K562 (cell line): Measurements from ENCODE around the gene SLC45A3. TPM values are rescaled to one million over a fixed set of nuclear protein-coding genes. Genes with fewer than 3 reads are reported as not detected.

Source experiments
- ATAC-seq: fragments of 200-7000 bp; cut with Tn5 transposase; 3 replicates; pipeline ENCODE4 v1.9.1; 2020; ENCODE audit warnings: moderate library complexity
- BruUV-seq: library from RNA; stranded (reverse); fragments of 400-500 nt; replicated peaks from 2 replicates; lab custom pipeline; 2021; lab: Mats Ljungman, UMichigan
- CTCF ChIA-PET: fragments of 300-600 bp; formaldehyde crosslinking; extraction: SDS; loops from one replicate; lab custom pipeline; 2021; ENCODE audit warnings: low intra/inter-chr PET ratio; lab: Yijun Ruan, JAX
- POLR2A ChIA-PET: fragments of 300-600, 350-650 bp; sonication (Branson Sonifier 250); formaldehyde crosslinking; extraction: SDS; loops from one replicate; lab custom pipeline; 2021; ENCODE audit warnings: antibody characterized with exemption, inconsistent platforms; lab: Yijun Ruan, JAX
- DNase-seq, 4 experiments: peaks; one replicate each; pipeline versions ENCODE4 v3.0.0 to v3.0.0-alpha.2; 2011 to 2018; ENCODE audit warnings: low spot score in 3 of 4, mixed read lengths in 3 of 4; ENCODE audit errors: extremely low read depth in 1 of 4
- FAIRE-seq: peaks from 2 replicates; lab custom pipeline; 2011; peaks lifted over from hg19 to GRCh38; lab: Jason Lieb, UNC
- H2AFZ ChIP-seq: 2 replicates; pipeline ENCODE4 v1.6.0; 2011; ENCODE audit warnings: low read depth, low read length, control low read depth, inconsistent platforms
- H3K27ac ChIP-seq: fragments of 200-600 bp; 3 replicates; pipeline ENCODE4 v1.8.0; 2011; ENCODE audit warnings: low read depth, mild to moderate bottlenecking, control low read depth, inconsistent platforms, low read length, moderate library complexity, mixed read lengths; ENCODE audit errors: extremely low read depth
- H3K27me3 ChIP-seq, 2 experiments: fragments of 300-600 bp in 1 of 2; 2 replicates in 1 of 2; 3 replicates in 1 of 2; pipeline versions ENCODE4 v1.6.0 to v1.8.0; 2011; ENCODE audit warnings: inconsistent platforms in 2 of 2, low read length in 2 of 2, mild to moderate bottlenecking in 1 of 2, mixed read lengths in 1 of 2, moderate library complexity in 1 of 2; ENCODE audit not compliant: control insufficient read depth in 2 of 2, insufficient read depth in 2 of 2
- H3K36me3 ChIP-seq: fragments of 300-600 bp; 3 replicates; pipeline ENCODE4 v1.8.0; 2011; ENCODE audit warnings: mild to moderate bottlenecking, low read length, inconsistent platforms; ENCODE audit not compliant: control insufficient read depth, insufficient read depth
- H3K4me1 ChIP-seq, 2 experiments: fragments of 200-600 bp in 1 of 2; replicated peaks in 1 of 2; 2 replicates in 1 of 2; 3 replicates in 1 of 2; pipeline versions ENCODE4 v1.5.1 to v1.8.0; 2011; ENCODE audit warnings: inconsistent platforms in 2 of 2, low read length in 2 of 2, mild to moderate bottlenecking in 1 of 2, mixed read lengths in 1 of 2, moderate library complexity in 1 of 2; ENCODE audit not compliant: control insufficient read depth in 2 of 2, insufficient read depth in 2 of 2
- H3K4me2 ChIP-seq: 2 replicates; pipeline ENCODE4 v1.6.1; 2011; ENCODE audit warnings: low read length, control low read depth, inconsistent platforms, mixed read lengths; ENCODE audit not compliant: insufficient read depth
- H3K4me3 ChIP-seq: fragments of 200-600 bp; sonication (generic), shearing (Covaris generic); 2 replicates; pipeline ENCODE4 v1.5.1; 2016; ENCODE audit warnings: control low read depth, inconsistent platforms
- H3K79me2 ChIP-seq: fragments of 200-600 bp; 3 replicates; pipeline ENCODE4 v1.8.0; 2011; ENCODE audit warnings: low read length, inconsistent platforms; ENCODE audit not compliant: control insufficient read depth, insufficient read depth
- H3K9ac ChIP-seq, 2 experiments: 2 replicates each; pipeline versions ENCODE4 v1.6.0 to v1.6.1; 2011; ENCODE audit warnings: low read depth in 2 of 2, low read length in 2 of 2, control low read depth in 1 of 2, inconsistent platforms in 1 of 2, mild to moderate bottlenecking in 1 of 2, mixed read lengths in 1 of 2; ENCODE audit not compliant: insufficient read depth in 1 of 2
- H3K9me1 ChIP-seq: one replicate; pipeline ENCODE4 v1.6.0; 2011; ENCODE audit warnings: inconsistent platforms, mild to moderate bottlenecking, low read length, moderate library complexity; ENCODE audit not compliant: control insufficient read depth, insufficient read depth
- H3K9me3 ChIP-seq: replicated peaks from 2 replicates; pipeline ENCODE4 v1.5.1; 2011; ENCODE audit warnings: low read depth, low read length, inconsistent platforms; ENCODE audit not compliant: control insufficient read depth, insufficient read depth
- H4K20me1 ChIP-seq: replicated peaks from 2 replicates; pipeline ENCODE4 v1.6.1; 2011; ENCODE audit warnings: low read length, inconsistent platforms, mixed read lengths; ENCODE audit not compliant: control insufficient read depth, insufficient read depth
- BDP1 ChIP-seq: IDR thresholded peaks from 3 replicates; pipeline ENCODE4 v1.6.1; 2011; ENCODE audit not compliant: insufficient read length, insufficient read depth
- PCBP2 ChIP-seq: fragments of 200-400 bp; formaldehyde crosslinking; IDR thresholded peaks from 2 replicates; pipeline ENCODE4 v1.6.1; 2018; ENCODE audit warnings: low read length, low read depth, mild to moderate bottlenecking, moderate library complexity; ENCODE audit not compliant: poor library complexity, severe bottlenecking
- SIX5 ChIP-seq, 2 experiments: IDR thresholded peaks; 2 replicates each; pipeline ENCODE4 v1.6.1; 2011; ENCODE audit warnings: low read length in 2 of 2, borderline replicate concordance in 1 of 2, low read depth in 1 of 2, mild to moderate bottlenecking in 1 of 2, moderate library complexity in 1 of 2; ENCODE audit not compliant: insufficient read depth in 1 of 2
- THRA ChIP-seq: fragments of 450-650 bp; IDR thresholded peaks from 2 replicates; pipeline ENCODE4 v1.6.1; 2017; ENCODE audit warnings: mild to moderate bottlenecking, moderate library complexity
- U2AF2 ChIP-seq: fragments of 200-400 bp; formaldehyde crosslinking; optimal IDR thresholded peaks from 2 replicates; pipeline ENCODE3; 2017; ENCODE audit warnings: low read depth, mild to moderate bottlenecking, low read length
- ZNF134 ChIP-seq: fragments of 250-450 bp; sonication (Bioruptor Pico); conservative IDR thresholded peaks from 2 replicates; pipeline ENCODE4 v1.4.0; 2020
- whole genome bisulfite sequencing: fragments of 100-300 bp; shearing (Covaris generic); methylation state at CpG from one replicate; pipeline ENCODE4 v1.1.6; 2016; ENCODE audit warnings: low coverage, mixed read lengths; ENCODE audit not compliant: insufficient coverage; ENCODE audit errors: missing lambda C conversion rate; 5-methylcytosine and 5-hydroxymethylcytosine counted together
- in situ Hi-C: fragments of 300-500 bp; cut with MboI; formaldehyde crosslinking; loops from 4 replicates; pipeline ENCODE4 v1.15.0; 2018; ENCODE audit warnings: inconsistent platforms, mixed read lengths
- intact Hi-C: fragments of 100-400 bp; cut with micrococcal nuclease; formaldehyde crosslinking; loops from 2 replicates; pipeline ENCODE4 v1.14.2; 2022
- polyA plus RNA-seq, 8 experiments: library from polyadenylated mRNA; depleted of rRNA in 4 of 8; stranded (reverse) in 5 of 8; unstranded in 3 of 8; fragments of >200 nt; fragmentation: Nextera tagmentation in 2 of 8; fragmentation: Illumina TruSeq in 1 of 8; extraction: Ambion mirVana in 2 of 8; extraction: Trizol in 1 of 8; gene quantifications; 2 replicates each; pipeline versions ENCODE4 v1.2.1 to v1.2.3, GENCODE V29; 2011 to 2014; ENCODE audit warnings: inconsistent platforms in 1 of 8, missing spikeins in 1 of 8
- total RNA-seq, 7 experiments: library from RNA; depleted of rRNA in 6 of 7; stranded (reverse); fragments of >200 nt in 6 of 7; fragmentation: Illumina TruSeq in 2 of 7; extraction: Trizol in 2 of 7; gene quantifications; 2 replicates each; pipeline versions ENCODE4 v1.2.1 to v1.2.3, GENCODE V29; 2011 to 2021; ENCODE audit warnings: low replicate concordance in 1 of 7

The SLC45A3 gene
- total and polyA plus RNA-seq, 9 of the 15 experiments (the other 6 are each of a cell fraction or from before 2014, with no cell fraction given), result 0.06 to 3.3 (median 1.3) TPM

- Histone ChIP-seq H3K4me2 (no peak overlapping the region), H3K27me3 (no peaks in the 10 kb centered on the region), H3K4me1 (no peaks in the 10 kb centered on the region), H3K79me2 (no peaks in the 10 kb centered on the region; the same call in 2 of the 3 replicates), H3K9me1 (no peaks in the 10 kb centered on the region), H3K4me3 (no peak overlapping the region), H3K36me3 (peaks cover 90% of the 10 kb centered on the region)
- POLR2A ChIA-PET, result no interaction called here
- BruUV-seq, result no TSS peak
- no peak for ATAC-seq
- FAIRE-seq, result no peak
- 69% methylated on average over 1 of the region's 1 CpG for WGBS
- intact Hi-C loops (no loop called here), in situ Hi-C loops (no loop called here)
- no peak for TF ChIP-seq SIX5 (IDR thresholded peaks at IDR 0.05; ENCODE audit: borderline replicate concordance in 1 of 2, insufficient read depth in 1 of 2, low read depth in 1 of 2, low read length in 2 of 2)
- TF ChIP-seq, all 486 proteins: peak for 0
- H4K20me1 ChIP-seq, result no peaks in the 10 kb centered on the region
- no peak overlapping the region for H2AFZ ChIP-seq
- CTCF ChIA-PET, result no interaction called here
- no peak for DNase-seq
- no peaks in the 10 kb centered on the region for H3K9me3 ChIP-seq
- H3K9ac ChIP-seq, result no peak overlapping the region
- H3K27ac ChIP-seq, result no peak overlapping the region
These were observed 63.6 kb downstream of the SLC45A3 start for GRCh38 chr1:205616563-205617293.

- no peaks in the 10 kb centered on the region for H3K27me3 ChIP-seq
- H3K27ac ChIP-seq, result no peak overlapping the region
- DNase-seq (no peak), ATAC-seq (no peak), FAIRE-seq (no peak)
- no peak overlapping the region for H3K9ac ChIP-seq
- ChIA-PET POLR2A (interaction anchor here (0.5 kb wide), 1 partner anchor 117 kb away, joined by 4 read pairs; no protein-coding TSS in a partner anchor), CTCF (no interaction called here)
- H4K20me1 ChIP-seq, result no peaks in the 10 kb centered on the region
- intact Hi-C loops, result no loop called here
- no peaks in the 10 kb centered on the region for H3K9me1 ChIP-seq
- no peaks in the 10 kb centered on the region for H3K9me3 ChIP-seq
- H3K79me2 ChIP-seq, result peaks cover 6% of the 10 kb centered on the region; the same call in 1 of the 3 replicates
- WGBS, result 88% methylated on average over 1 of the region's 1 CpG
- no peak overlapping the region for H2AFZ ChIP-seq
- BruUV-seq, result no TSS peak
- H3K36me3 ChIP-seq, result peaks cover 92% of the 10 kb centered on the region
- H3K4me3 ChIP-seq, result no peak overlapping the region
- H3K4me1 ChIP-seq, result no peaks in the 10 kb centered on the region
- 0 out of 2 replicates have a peak, but pooled peaks have one; percentile 20 for TF ChIP-seq ZNF134
- TF ChIP-seq BDP1, result no peak
- TF ChIP-seq THRA, result no peak
- TF ChIP-seq PCBP2, result no peak
- TF ChIP-seq U2AF2, result no peak
- H3K4me2 ChIP-seq, result no peak overlapping the region
- in situ Hi-C loops, result no loop called here
These were observed 64.5 kb downstream of the SLC45A3 start for GRCh38 chr1:205615789-205616188.
